Suprapubic skin (tissue), 4 donors: ENCODE measurements around the gene OTOP2.

Experiments used
- CTCF ChIP-seq, 2 donors: fragments of 200-600 bp in 1 of 2; fragments of 450-650 bp in 1 of 2; sonication (generic) in 1 of 2; IDR thresholded peaks; one replicate each; pipeline ENCODE4 v1.5.1; 2016 to 2019; ENCODE audit warnings: antibody characterized with exemption in 2 of 2, mild to moderate bottlenecking in 1 of 2, moderate library complexity in 1 of 2
- POLR2A ChIP-seq, 2 donors: fragments of 450-650 bp; IDR thresholded peaks; one replicate each; pipeline ENCODE4 v1.6.1; 2017; ENCODE audit warnings: antibody characterized with exemption in 2 of 2, mild to moderate bottlenecking in 2 of 2, moderate library complexity in 2 of 2
- POLR2AphosphoS5 ChIP-seq, 3 donors: sonication (generic); formaldehyde crosslinking; IDR thresholded peaks; one replicate each; pipeline ENCODE4 v1.6.1; 2017; ENCODE audit warnings: antibody characterized with exemption in 3 of 3

DNA sequence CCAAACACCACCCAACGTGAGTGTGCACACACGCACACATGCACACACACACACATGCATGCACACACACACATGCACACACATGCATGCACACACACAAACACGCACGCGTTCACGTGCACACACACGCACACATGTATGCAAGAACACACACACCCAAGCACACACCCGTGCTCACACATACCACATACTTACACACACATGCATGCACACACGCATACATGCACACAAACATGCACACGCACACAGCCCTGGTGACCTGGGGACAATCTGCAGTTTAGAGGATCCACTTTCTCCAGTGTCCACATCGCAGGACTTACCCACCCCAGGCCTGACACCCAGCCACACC lies 7.2 kb upstream of the OTOP2 start:
- no peak for TF ChIP-seq POLR2A (IDR thresholded peaks at IDR 0.05)
- no peak for TF ChIP-seq POLR2AphosphoS5 (IDR thresholded peaks at IDR 0.05)
- TF ChIP-seq CTCF (IDR thresholded peaks at IDR 0.05), result no peak
